ENCODE results near the gene OR4M2.
"Not testable (repeated sequence)": the region's sequence is repeated elsewhere in the genome, so short reads cannot be mapped to it uniquely, and the experiment has no call there.

OR4M2 gene

GRCh38 chr15:22080227-22080626 lies at the start of gene OR4M2:
OR4M2 (plus strand) TSS chr15:22080527; CDS start chr15:22080625, 98 bp downstream.
- in situ Hi-C loops (cut with MboI; ENCODE audit: low sequenced_read_pairs), result not testable (repeated sequence)

GRCh38 chr15:22069267-22069666 lies 11.1 kb upstream of the OR4M2 start:
- in situ Hi-C loops (cut with MboI; ENCODE audit: low sequenced_read_pairs), result not testable (repeated sequence)

- in situ Hi-C loops (cut with MboI; ENCODE audit: low sequenced_read_pairs), result not testable (repeated sequence)
These were observed 1.1 kb downstream of the OR4M2 start for GRCh38 chr15:22081386-22081785.

GRCh38 chr15:22098616-22099253 lies 18.4 kb downstream of the OR4M2 start:
- in situ Hi-C loops (cut with MboI; ENCODE audit: low sequenced_read_pairs), result not testable (repeated sequence)

GRCh38 chr15:22099289-22099891 lies 19.1 kb downstream of the OR4M2 start:
- in situ Hi-C loops (cut with MboI; ENCODE audit: low sequenced_read_pairs), result not testable (repeated sequence)

GRCh38 chr15:22122033-22122432 lies 41.7 kb downstream of the OR4M2 start:
- in situ Hi-C loops (cut with MboI; ENCODE audit: low sequenced_read_pairs), result not testable (repeated sequence)
